Islet of Langerhans (tissue), 1 donor: ENCODE results near the gene PCED1B.
"Not testable (repeated sequence)": the region's sequence is repeated elsewhere in the genome, so short reads cannot be mapped to it uniquely, and the experiment has no call there.

ENCODE experiments used
- FAIRE-seq: peaks from one replicate; lab custom pipeline; 2011; peaks lifted over from hg19 to GRCh38; lab: Jason Lieb, UNC

PCED1B gene

DNA sequence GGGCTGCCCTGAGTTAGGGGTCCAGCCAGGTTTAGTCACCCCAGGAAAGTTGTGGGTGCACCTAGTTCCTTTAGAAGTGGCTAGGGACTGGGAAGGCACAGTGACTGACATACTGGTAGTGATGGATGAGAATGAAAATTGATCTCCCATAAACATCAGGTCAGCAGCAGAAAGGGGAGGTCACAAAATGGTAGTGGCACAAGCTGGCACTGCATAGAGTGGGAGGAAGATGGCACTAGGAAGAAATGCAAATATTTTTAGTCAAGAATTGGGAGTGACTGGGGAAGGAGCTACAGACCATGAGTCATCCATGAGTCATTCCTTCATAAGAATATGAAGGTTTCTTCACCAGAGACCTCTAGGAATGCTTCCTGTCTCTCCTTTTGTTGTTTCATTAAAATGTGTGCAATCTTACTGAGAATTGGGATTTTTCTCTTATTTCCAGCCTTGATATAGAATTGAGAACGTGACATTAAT lies 198.6 kb downstream of the PCED1B start:
- no peak for FAIRE-seq

- not testable (repeated sequence) for FAIRE-seq
Observed at GRCh38 chr12:47279758-47280157, 200.3 kb downstream of the PCED1B start.

DNA sequence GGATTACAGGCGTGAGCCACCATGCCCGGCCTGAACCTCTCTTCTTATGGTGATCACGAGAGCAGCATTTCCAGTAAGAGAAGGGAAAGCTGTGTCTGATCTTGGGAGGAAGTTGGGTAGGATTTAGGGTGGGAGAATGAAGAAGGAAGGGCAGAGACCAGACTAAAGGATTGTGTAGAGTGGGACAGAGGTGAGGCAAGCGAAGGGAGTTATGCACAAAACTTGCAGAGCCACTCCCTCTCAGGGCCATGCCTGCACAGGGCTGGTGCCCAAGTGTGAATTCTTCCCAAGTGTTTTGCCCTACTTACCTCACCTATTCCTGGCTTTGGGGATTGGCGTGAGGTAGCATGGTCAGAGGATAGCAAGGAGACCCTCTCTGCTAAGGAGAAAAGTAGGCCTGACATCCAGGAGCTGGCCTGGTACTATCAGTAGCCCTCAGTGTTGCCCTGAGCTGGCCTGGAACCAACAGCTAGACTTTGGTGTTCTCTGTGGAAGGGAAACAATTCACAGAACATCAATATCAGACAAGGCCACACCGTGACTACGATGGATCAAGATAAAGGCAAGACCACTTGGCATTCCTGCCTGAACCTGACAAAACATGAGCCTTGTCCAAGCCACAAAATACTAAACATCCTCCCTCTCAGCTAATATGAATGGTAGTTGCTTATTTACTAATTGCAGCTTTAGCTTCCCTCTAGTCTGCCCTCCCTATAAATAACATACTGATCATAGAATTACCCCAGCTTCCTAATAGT lies 201.3 kb downstream of the PCED1B start:
- FAIRE-seq, result no peak

DNA sequence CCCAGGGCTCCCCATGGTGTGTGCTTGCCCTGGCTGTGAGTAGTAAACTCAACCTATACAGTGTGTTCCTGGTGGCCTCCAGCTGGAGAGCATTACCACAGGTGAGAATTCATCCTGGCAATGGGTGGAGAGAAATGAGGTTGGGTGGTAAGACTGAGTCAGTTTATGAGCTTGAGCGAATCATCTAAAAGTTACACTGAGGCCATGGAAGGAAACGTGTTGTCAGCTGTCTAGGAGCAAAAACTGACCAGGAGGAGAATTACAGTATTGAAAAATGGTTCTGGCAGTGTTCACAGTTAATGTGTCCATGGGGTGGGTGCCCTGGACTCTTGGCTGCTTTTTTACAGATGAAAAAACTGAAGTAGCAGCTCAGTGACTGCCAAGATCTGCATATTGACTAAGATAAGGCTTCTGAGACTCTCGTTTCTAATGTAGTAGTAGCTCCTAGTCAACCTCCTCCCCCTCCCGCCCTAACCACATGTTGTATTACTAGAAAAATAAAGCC lies 202.3 kb downstream of the PCED1B start:
- no peak for FAIRE-seq

GRCh38 chr12:47282206-47282605 lies 202.8 kb downstream of the PCED1B start:
- no peak for FAIRE-seq
